GM12891 (cell line): ENCODE data around the gene MYL3.

ENCODE experiments used
- POLR2A ChIP-seq: IDR thresholded peaks from 2 replicates; pipeline ENCODE4 v1.6.1; 2011; ENCODE audit warnings: low read depth, low read length, control low read depth
- POLR2AphosphoS5 ChIP-seq: IDR thresholded peaks from 2 replicates; pipeline ENCODE4 v1.6.1; 2011; ENCODE audit warnings: low read depth, low read length, control low read depth
- POU2F2 ChIP-seq: IDR thresholded peaks from 2 replicates; pipeline ENCODE4 v1.6.1; 2011; ENCODE audit warnings: low read depth, mild to moderate bottlenecking, control low read depth, low read length, moderate library complexity
- SPI1 ChIP-seq: IDR thresholded peaks from 2 replicates; pipeline ENCODE4 v1.6.1; 2011; ENCODE audit warnings: low read depth, low read length, control low read depth
- TAF1 ChIP-seq: IDR thresholded peaks from 2 replicates; pipeline ENCODE4 v1.6.1; 2011; ENCODE audit warnings: low read depth, low read length, control low read depth

DNA sequence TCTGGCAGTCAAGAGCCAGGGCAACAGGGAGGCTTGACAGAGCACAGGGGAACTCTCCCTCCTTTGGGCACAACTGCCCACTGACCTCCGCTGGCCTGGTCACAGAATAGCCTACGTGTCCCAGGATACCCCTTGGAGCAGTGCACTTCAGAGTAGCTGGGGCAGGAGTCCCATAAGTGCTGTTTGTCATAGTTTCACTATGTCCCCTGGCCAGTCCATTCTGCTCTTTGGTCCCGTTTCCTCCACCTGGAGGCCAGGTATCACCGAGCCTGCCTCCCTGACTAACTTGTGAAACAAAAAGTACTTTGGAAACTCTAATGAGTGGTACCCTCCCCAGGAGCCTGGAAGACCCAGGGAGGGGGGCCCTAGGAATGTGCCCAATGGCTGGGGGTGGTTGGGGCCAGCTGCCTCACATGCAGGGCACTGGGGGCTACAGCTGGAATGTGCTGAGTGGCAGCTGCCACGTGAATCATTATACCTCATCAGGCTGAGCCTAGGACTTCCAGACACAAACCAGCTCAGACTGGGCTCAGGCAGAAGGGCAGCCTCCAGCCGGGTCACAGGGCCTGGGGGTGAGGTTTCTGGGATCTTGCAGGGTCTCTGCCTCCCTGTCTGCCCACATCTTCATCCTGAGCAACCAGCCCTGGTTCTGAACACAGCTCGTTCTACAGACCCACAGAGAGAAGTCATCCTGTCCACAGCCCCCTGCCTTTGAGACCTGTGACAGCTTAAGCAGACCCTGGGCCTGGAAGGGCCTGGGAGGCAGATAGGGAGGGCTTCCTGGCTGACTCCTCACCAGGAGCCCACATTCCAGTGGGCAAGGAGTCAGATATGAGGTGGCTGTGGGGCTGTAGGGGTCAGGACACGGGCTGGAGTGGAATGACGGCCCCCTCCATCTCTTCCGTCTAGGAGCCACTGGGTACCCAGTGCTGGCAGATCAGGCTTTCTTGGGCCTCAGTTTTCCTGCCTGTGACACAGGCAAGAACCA, 13.4 kb upstream of the MYL3 start:
- TF ChIP-seq SPI1, result no peak
- no peak for TF ChIP-seq TAF1
- TF ChIP-seq POLR2AphosphoS5, result no peak
- TF ChIP-seq POLR2A, result no peak
- no peak for TF ChIP-seq POU2F2
